MM.1S (cell line): ENCODE measurements around the gene MPHOSPH9.

ENCODE experiments used
- EZH2phosphoT487 ChIP-seq: fragments of 300-600 bp; sonication (generic); IDR thresholded peaks from 2 replicates; pipeline ENCODE4 v1.6.1; 2018; ENCODE audit warnings: antibody characterized with exemption, low read length
- TF ChIP-seq, protein P1 (sequence below): fragments of 300-600 bp; sonication (generic); IDR thresholded peaks from 2 replicates; pipeline ENCODE4 v1.5.1; 2016; ENCODE audit warnings: antibody characterized with exemption, low read length, mixed read lengths

DNA sequence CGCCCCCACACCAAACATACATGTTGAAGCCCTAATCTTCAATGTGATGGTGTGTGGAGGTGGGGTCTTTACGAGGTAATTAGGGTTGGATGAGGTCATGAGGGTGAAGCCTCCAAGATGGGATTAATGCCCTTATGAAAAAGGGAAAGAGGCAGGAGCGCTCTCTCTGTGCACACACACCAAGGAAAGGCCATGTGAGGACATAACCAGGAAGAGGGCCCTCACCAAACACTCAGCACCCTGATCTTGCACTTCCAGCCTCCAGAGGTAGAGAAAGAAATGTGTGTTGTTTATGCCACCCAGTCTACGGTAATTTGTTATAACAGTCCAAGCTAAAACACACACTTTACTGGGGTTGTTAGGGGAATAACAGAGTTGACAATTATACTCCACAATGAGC lies 67.4 kb downstream of the MPHOSPH9 start:
- TF ChIP-seq, protein P1, sequence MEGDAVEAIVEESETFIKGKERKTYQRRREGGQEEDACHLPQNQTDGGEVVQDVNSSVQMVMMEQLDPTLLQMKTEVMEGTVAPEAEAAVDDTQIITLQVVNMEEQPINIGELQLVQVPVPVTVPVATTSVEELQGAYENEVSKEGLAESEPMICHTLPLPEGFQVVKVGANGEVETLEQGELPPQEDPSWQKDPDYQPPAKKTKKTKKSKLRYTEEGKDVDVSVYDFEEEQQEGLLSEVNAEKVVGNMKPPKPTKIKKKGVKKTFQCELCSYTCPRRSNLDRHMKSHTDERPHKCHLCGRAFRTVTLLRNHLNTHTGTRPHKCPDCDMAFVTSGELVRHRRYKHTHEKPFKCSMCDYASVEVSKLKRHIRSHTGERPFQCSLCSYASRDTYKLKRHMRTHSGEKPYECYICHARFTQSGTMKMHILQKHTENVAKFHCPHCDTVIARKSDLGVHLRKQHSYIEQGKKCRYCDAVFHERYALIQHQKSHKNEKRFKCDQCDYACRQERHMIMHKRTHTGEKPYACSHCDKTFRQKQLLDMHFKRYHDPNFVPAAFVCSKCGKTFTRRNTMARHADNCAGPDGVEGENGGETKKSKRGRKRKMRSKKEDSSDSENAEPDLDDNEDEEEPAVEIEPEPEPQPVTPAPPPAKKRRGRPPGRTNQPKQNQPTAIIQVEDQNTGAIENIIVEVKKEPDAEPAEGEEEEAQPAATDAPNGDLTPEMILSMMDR, result no peak
- no peak for TF ChIP-seq EZH2phosphoT487
